Skeletal muscle tissue (tissue), 4 donors: ENCODE measurements around the gene IFNA5. TPM values are rescaled to one million over a fixed set of nuclear protein-coding genes. Genes with fewer than 3 reads are reported as not detected.

Experiments used
- H3K27ac ChIP-seq: one replicate; pipeline ENCODE4 v1.7.0; 2013; ENCODE audit warnings: mild to moderate bottlenecking, low read depth, low read length, inconsistent platforms
- H3K27me3 ChIP-seq, 3 donors: one replicate each; pipeline ENCODE4 v1.7.0; 2013; ENCODE audit warnings: low read length in 3 of 3; ENCODE audit not compliant: control insufficient read depth in 3 of 3, insufficient read depth in 3 of 3
- H3K36me3 ChIP-seq, 3 donors: one replicate each; pipeline ENCODE4 v1.7.0; 2013; ENCODE audit warnings: low read length in 3 of 3; ENCODE audit not compliant: control insufficient read depth in 3 of 3, insufficient read depth in 3 of 3
- H3K4me1 ChIP-seq, 3 donors: one replicate each; pipeline ENCODE4 v1.7.0; 2013; ENCODE audit warnings: low read length in 3 of 3, mild to moderate bottlenecking in 3 of 3; ENCODE audit not compliant: control insufficient read depth in 3 of 3, insufficient read depth in 3 of 3
- H3K4me3 ChIP-seq, 3 donors: one replicate each; pipeline ENCODE4 v1.7.0; 2013; ENCODE audit warnings: low read length in 3 of 3
- H3K9ac ChIP-seq, 3 donors: one replicate each; pipeline ENCODE4 v1.7.0; 2013; ENCODE audit warnings: low read length in 3 of 3, mild to moderate bottlenecking in 3 of 3, moderate library complexity in 2 of 3, low read depth in 1 of 3
- H3K9me3 ChIP-seq, 3 donors: one replicate each; pipeline ENCODE4 v1.7.0; 2013; ENCODE audit warnings: low read length in 3 of 3; ENCODE audit not compliant: control insufficient read depth in 3 of 3
- total RNA-seq: library from RNA; depleted of rRNA; stranded (reverse); fragments of >200 nt; gene quantifications from one replicate; pipeline ENCODE4 v1.2.3, GENCODE V29; 2014
- donor health status: Osteomylitis.

IFNA5 gene
- total RNA-seq, result not detected

DNA sequence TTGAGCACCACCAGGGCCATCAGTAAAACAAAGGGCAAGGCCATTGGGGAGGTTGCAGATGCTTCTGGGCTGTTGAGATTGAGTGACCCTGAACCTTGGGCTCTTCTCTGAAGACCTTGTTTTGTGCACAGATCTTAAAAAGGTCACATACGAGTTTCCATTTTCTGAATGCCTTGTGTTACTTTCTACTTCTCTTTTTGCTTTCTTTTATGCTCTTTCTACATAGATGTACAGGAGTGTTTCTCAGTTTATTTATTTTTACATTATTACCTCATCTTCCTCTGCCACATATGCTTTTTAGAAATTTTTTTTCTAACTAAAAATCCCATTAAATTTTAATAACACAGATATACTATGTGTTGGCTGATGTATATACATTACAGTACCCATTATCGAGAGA lies at the start of gene IFNA5:
Gene IFNA5 (minus strand): TSS at position 101 of the 400 bp plus-strand sequence. CDS start 57 bp downstream, at position 44.
- no peaks in the 10 kb centered on the region for H3K36me3 ChIP-seq
- H3K27me3 ChIP-seq, result no peaks in the 10 kb centered on the region
- H3K4me1 ChIP-seq, result no peaks in the 10 kb centered on the region
- H3K9ac ChIP-seq, result no peak within 1 kb of the TSS
- no peaks in the 10 kb centered on the region for H3K9me3 ChIP-seq
- no peak within 1 kb of the TSS for H3K4me3 ChIP-seq
- no peak within 1 kb of the TSS for H3K27ac ChIP-seq

DNA sequence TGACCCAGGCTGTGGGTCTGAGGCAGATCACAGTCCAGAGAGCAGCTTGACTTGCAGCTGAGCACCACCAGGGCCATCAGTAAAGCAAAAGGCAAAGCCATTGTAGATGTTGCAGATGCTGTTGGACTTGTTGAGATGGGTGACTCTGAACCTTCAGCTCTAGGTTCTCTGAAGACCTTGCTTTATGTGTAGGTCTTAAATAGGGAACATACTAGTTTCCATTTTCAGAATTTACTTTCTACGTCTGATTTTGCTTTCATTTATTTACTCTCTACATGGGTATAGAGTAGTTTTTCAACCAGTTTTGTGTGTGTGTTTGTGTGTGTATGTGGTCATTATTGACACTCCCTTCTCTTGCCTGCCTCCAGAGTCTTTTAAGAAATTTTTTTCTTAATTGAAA lies 45.7 kb upstream of the IFNA5 start, which contains the start of gene IFNA6:
Gene IFNA6 (minus strand): TSS at position 101 of the 400 bp plus-strand sequence. CDS start 0 bp downstream, at position 101.
- Histone ChIP-seq H3K27ac (no peak within 1 kb of the TSS), H3K4me1 (no peaks in the 10 kb centered on the region), H3K27me3 (peaks cover 0 to 4% (median 4%) of the 10 kb centered on the region in 3 donors), H3K9ac (no peak within 1 kb of the TSS), H3K36me3 (no peaks in the 10 kb centered on the region), H3K4me3 (no peak within 1 kb of the TSS), H3K9me3 (no peaks in the 10 kb centered on the region)

DNA sequence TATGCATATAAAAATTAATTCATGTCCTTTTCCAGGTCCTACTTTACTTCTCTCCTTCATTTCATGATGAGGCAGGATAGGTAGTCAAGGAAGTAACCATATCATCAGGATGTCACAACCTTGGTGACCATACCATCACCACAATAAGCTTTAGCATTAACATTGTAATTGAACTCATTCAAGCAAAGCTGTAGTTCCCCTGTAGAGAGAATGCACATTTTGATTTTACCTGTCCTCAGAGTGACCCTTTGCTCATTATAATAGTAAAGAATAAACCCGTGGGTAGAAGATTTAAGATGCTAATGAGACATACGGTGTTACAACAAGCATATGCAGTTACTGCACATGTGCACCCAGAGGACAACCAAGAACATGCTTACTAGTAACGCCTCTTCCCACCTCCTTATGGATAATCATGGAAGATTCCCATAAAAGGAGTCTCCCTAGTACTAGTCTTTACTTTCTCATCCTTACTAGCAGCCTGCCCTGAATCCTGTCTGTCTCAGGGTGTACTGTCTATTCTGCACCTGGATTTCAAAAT lies 43.4 kb upstream of the IFNA5 start:
- Histone ChIP-seq H3K36me3 (no peaks in the 10 kb centered on the region), H3K27me3 (peaks cover 0 to 4% (median 4%) of the 10 kb centered on the region in 3 donors), H3K9me3 (no peaks in the 10 kb centered on the region), H3K27ac (no peak overlapping the region), H3K4me3 (no peak overlapping the region), H3K9ac (no peak overlapping the region), H3K4me1 (no peaks in the 10 kb centered on the region)

DNA sequence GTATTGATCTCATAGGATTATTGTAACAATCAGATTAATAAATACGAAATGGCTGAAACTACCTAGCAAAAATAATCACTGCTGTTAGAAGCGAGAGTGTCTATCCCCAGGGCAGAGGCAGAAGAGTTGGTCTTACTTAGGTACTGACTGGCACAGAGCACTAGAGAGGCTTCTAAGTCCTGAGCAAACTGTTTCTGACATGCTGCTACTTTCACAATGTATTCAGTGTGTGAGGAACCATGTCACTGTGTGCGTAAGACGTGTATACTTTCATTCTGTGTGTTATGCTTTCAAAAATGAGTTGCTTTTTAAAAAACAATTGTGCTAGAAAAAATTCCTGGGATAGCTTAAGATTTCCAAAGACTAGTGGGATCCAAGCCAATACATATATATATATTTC lies 35.6 kb upstream of the IFNA5 start:
- H3K27ac ChIP-seq, result no peak overlapping the region
- H3K4me3 ChIP-seq, result no peak overlapping the region
- no peaks in the 10 kb centered on the region for H3K9me3 ChIP-seq
- no peaks in the 10 kb centered on the region for H3K36me3 ChIP-seq
- H3K27me3 ChIP-seq, result no peaks in the 10 kb centered on the region
- H3K4me1 ChIP-seq, result no peaks in the 10 kb centered on the region
- H3K9ac ChIP-seq, result no peak overlapping the region

DNA sequence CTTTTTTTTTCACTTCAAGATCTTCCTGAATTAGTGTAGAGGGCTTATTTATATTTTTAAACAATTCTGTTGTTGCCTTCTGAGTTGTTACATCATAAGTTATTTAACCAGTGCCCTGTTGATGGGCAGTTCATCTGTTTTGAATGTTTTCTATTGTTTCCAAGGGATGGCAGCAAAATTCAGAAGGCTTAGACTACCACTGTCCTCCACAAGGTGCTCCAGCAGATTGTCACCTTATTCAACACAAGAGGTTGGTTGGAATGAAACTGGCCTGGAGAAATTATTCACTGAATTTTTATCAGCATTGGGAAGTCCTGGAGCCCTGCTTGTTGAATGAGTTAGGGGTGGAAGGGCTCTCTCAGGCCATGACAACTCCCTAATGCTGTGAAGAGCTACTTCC lies 31.3 kb upstream of the IFNA5 start:
- H3K4me3 ChIP-seq, result no peak overlapping the region
- no peak overlapping the region for H3K27ac ChIP-seq
- peaks cover 22 to 32% (median 22%) of the 10 kb centered on the region in 3 donors for H3K4me1 ChIP-seq
- peaks cover 0 to 5% (median 3%) of the 10 kb centered on the region in 3 donors for H3K36me3 ChIP-seq
- H3K27me3 ChIP-seq, result no peaks in the 10 kb centered on the region
- H3K9me3 ChIP-seq, result no peaks in the 10 kb centered on the region
- H3K9ac ChIP-seq, result no peak overlapping the region

DNA sequence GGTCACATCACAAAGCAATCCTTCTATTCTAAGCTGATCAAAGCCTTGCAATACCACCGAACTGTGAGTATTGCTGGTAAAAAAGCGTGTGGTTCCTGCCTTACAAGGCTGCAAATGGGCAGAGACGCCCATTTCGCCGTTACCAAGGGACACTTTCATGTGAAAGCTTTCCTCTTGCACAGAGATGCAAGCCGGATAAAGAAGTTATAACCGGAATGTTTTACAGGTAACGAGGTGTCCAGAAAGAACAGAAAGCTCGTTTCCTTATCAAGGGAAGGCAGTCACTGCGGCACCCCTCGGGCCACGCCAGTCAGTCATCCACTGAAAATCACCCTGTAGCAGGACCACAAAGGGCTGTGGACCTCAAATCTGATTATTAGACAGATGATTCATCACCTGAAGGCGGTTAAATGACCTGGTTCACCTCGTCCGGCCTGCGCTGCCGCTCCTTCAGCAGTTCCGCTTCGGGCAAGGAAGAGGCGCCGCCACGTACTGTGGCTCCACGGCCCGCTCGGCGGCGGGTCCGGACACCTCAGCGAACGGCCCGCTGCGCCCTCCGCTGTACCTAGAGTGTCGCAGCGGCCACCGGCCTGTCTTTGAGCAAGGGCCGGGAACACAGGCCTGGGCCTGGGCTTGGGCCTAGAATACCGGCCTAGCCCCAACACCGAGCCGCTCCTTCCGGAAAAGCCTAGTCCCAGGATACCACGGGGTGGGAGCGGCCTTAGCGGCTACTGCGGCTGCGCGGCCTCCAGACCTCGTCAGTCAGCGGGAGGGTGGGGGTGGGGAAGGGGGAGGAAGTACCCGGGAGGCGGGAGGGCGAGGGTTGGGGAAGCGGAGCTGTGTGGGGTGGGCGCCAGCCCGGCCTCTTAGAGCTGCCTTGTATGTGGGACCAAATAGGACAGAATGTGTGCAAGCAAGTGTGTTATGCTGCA lies 29.9 kb upstream of the IFNA5 start, which contains the start of gene KLHL9:
Gene KLHL9 (minus strand): TSS at position 704 of the 932 bp plus-strand sequence. CDS start 545 bp downstream, at position 159.
- Histone ChIP-seq H3K9ac (peak within 1 kb of the TSS; percentile 98 to 99 (median 98)), H3K4me1 (peaks cover 27 to 37% (median 32%) of the 10 kb centered on the region in 3 donors), H3K27ac (peak within 1 kb of the TSS; percentile 93), H3K27me3 (no peaks in the 10 kb centered on the region), H3K4me3 (peak within 1 kb of the TSS; percentile 88 to 99 (median 92)), H3K9me3 (no peaks in the 10 kb centered on the region), H3K36me3 (peaks cover 0 to 5% (median 3%) of the 10 kb centered on the region in 3 donors)

DNA sequence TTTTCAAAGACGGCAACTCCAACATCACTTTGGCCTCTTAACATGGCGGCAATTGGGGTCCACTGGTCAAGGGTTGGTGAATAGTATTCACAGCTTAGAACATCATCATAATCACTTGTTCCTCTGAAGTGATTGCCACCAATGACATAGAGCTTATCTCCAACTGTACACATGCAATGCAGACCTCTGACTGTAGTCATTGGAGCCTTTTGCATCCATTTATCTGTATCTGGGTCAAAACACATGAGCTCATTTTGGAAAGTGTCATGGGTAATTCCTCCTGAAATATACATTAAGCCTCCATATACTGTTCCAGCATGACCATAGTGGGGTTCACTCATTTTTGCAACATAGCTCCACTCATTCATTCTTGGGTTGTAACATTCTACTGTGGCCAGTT lies 28.1 kb upstream of the IFNA5 start:
- H3K36me3 ChIP-seq, result peaks cover 0 to 5% (median 3%) of the 10 kb centered on the region in 3 donors
- no peak overlapping the region for H3K9ac ChIP-seq
- H3K27me3 ChIP-seq, result no peaks in the 10 kb centered on the region
- H3K27ac ChIP-seq, result no peak overlapping the region
- H3K4me3 ChIP-seq, result peak overlapping the region; percentile 2 to 99 (median 92)
- H3K4me1 ChIP-seq, result peaks cover 27 to 38% (median 35%) of the 10 kb centered on the region in 3 donors
- no peaks in the 10 kb centered on the region for H3K9me3 ChIP-seq

DNA sequence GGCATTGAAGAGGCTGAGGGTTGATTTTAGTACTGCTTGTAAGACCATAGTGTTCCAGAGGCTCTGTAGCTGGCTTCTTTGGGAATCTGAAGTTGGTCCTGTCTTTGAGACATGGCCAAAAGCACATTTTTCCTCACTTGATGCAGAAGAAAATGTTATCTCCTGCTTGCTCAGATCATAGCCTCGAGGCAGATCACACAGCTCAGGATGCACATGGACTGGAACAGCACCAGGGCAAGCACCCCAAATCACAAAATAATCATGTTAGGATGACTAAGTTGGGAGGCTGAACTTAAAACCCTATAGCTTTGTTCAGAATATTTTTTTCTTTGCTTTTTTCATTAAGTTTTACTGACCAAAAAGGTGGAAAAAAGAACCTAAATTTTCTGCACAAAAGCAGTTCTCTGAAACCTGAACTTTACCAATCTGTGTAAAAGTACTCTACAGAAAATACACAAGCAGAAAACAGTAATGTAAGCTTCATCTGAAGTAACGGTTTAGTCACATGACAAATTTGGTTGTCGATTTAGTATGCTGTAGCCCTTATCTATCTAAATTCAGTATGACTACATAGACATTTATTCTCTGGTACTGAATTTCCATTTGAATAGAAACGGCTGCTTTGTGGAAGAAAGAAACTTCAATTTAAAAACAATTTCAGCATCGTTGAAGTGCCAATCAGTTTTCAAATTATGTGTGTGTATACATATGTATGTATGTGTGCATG lies 26.7 kb upstream of the IFNA5 start:
- Histone ChIP-seq H3K4me3 (peak overlapping the region in 1 of 3 donors; percentile 43), H3K9ac (peak overlapping the region in 1 of 3 donors; percentile 25), H3K9me3 (no peaks in the 10 kb centered on the region), H3K4me1 (peaks cover 27 to 41% (median 35%) of the 10 kb centered on the region in 3 donors), H3K36me3 (peaks cover 0 to 5% (median 3%) of the 10 kb centered on the region in 3 donors), H3K27ac (no peak overlapping the region), H3K27me3 (no peaks in the 10 kb centered on the region)

DNA sequence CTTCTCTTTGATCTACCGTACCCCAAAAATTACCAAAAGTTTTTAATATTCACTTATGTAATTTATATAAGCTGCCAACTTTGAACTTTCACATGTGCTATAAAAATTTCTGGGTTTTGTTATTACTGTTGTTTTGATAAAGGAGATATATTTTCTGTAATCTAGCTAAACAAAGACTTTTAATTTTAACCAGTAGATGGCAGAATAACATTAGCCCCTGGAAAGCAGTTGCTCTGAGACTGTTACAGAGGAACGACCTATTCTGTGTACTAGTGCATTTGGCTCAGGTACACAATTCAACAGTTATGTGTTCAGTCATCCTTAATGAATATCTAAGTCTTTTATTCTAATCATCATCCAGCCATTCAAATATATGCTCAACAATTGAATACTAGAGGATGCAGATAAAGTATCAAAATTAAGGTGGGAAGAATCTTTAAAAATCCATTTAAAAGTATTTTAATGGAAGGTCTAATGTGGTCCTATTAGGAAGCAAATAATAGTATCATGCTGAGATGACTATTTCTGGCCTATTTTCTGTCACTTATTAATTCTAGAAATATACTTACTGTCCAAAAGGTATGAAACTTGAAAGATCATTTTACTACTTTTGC lies 21.5 kb upstream of the IFNA5 start:
- peaks cover 10 to 18% (median 16%) of the 10 kb centered on the region in 3 donors for H3K36me3 ChIP-seq
- peaks cover 7 to 15% (median 11%) of the 10 kb centered on the region in 3 donors for H3K4me1 ChIP-seq
- H3K9me3 ChIP-seq, result no peaks in the 10 kb centered on the region
- no peak overlapping the region for H3K4me3 ChIP-seq
- H3K27ac ChIP-seq, result no peak overlapping the region
- H3K27me3 ChIP-seq, result no peaks in the 10 kb centered on the region
- H3K9ac ChIP-seq, result no peak overlapping the region
